Activated CD8-positive, alpha-beta memory T cell treated with anti-CD3 and anti-CD28 coated beads, Interleukin-2, amount 50 U/mL, for 1 hour (primary cell): ENCODE measurements around the gene GPR157.
"Not testable (repeated sequence)": the region's sequence is repeated elsewhere in the genome, so short reads cannot be mapped to it uniquely, and the experiment has no call there.

Experiments
- DNase-seq: peaks from one replicate; pipeline ENCODE4 v3.0.0-alpha.2; 2020; ENCODE audit errors: extremely low read depth

Gene GPR157

GRCh38 chr1:9115351-9116205 is 13.3 kb downstream of the GPR157 start:
- DNase-seq = no peak

GRCh38 chr1:9112961-9113880 is 15.7 kb downstream of the GPR157 start:
- no peak for DNase-seq

- no peak for DNase-seq
Observed at GRCh38 chr1:9111957-9112356, 16.9 kb downstream of the GPR157 start.

GRCh38 chr1:9111357-9111691 is 17.6 kb downstream of the GPR157 start:
- DNase-seq = no peak

- DNase-seq = peak; percentile 72
Observed at GRCh38 chr1:9110669-9111356, 18.1 kb downstream of the GPR157 start.

- no peak for DNase-seq
Observed at GRCh38 chr1:9108056-9108665, 20.7 kb downstream of the GPR157 start.

GRCh38 chr1:9107136-9107535 is 21.8 kb downstream of the GPR157 start:
- no peak for DNase-seq

- DNase-seq = no peak
Observed at GRCh38 chr1:9106286-9106685, 22.6 kb downstream of the GPR157 start.

GRCh38 chr1:9105336-9105867 is 23.5 kb downstream of the GPR157 start:
- DNase-seq = no peak

GRCh38 chr1:9101510-9102146 is 27.3 kb downstream of the GPR157 start:
- DNase-seq = no peak

- no peak for DNase-seq
Observed at GRCh38 chr1:9100471-9101043, 28.3 kb downstream of the GPR157 start.

GRCh38 chr1:9099555-9099954 is 29.3 kb downstream of the GPR157 start:
- no peak for DNase-seq

GRCh38 chr1:9097947-9098705 is 30.8 kb downstream of the GPR157 start:
- no peak for DNase-seq

GRCh38 chr1:9095818-9096217 is 33.1 kb downstream of the GPR157 start:
- no peak for DNase-seq

GRCh38 chr1:9093996-9094595 is 34.8 kb downstream of the GPR157 start:
- not testable (repeated sequence) for DNase-seq

- no peak for DNase-seq
Observed at GRCh38 chr1:9093581-9093980, 35.3 kb downstream of the GPR157 start.

- DNase-seq = no peak
Observed at GRCh38 chr1:9093091-9093490, 35.8 kb downstream of the GPR157 start.

- DNase-seq = no peak
Observed at GRCh38 chr1:9088807-9089206, 40.1 kb downstream of the GPR157 start.

- no peak for DNase-seq
Observed at GRCh38 chr1:9087411-9088125, 41.3 kb downstream of the GPR157 start.
